Body of pancreas (tissue), 4 donors: ENCODE results near the gene PRR20G. TPM values are rescaled to one million over a fixed set of nuclear protein-coding genes. Genes with fewer than 3 reads are reported as not detected.

Experiments
- ATAC-seq: fragments of 150-250 bp; one replicate; pipeline ENCODE4 v1.9.1; 2016
- DNase-seq, 4 donors: peaks; one replicate each; pipeline ENCODE4 v3.0.0-alpha.2; 2019
- H3K27ac ChIP-seq, 4 donors: fragments of 200-600 bp; sonication (generic); 1 replicate in 3 of 4; 2 replicates in 1 of 4; pipeline versions ENCODE4 v1.5.1 to v1.6.1; 2016 to 2019; ENCODE audit warnings: mild to moderate bottlenecking in 1 of 4, mixed read lengths in 1 of 4, moderate library complexity in 1 of 4
- H3K27me3 ChIP-seq, 2 donors: fragments of 200-600 bp; sonication (generic); one replicate each; pipeline ENCODE4 v1.6.0; 2016; ENCODE audit warnings: mild to moderate bottlenecking in 1 of 2
- H3K36me3 ChIP-seq, 2 donors: fragments of 200-600 bp; sonication (generic); replicated peaks in 1 of 2; 2 replicates each; pipeline ENCODE4 v1.5.1; 2016; ENCODE audit warnings: low read depth in 2 of 2; ENCODE audit not compliant: insufficient read depth in 1 of 2
- H3K4me1 ChIP-seq: fragments of 200-600 bp; sonication (generic); one replicate; pipeline ENCODE4 v1.6.0; 2016
- H3K4me3 ChIP-seq, 2 donors: fragments of 200-600 bp; sonication (generic); 1 replicate in 1 of 2; 2 replicates in 1 of 2; pipeline ENCODE4 v1.5.1; 2016 to 2019
- H3K9me3 ChIP-seq, 3 donors: fragments of 200-600 bp; sonication (generic); 1 replicate in 2 of 3; 2 replicates in 1 of 3; pipeline ENCODE4 v1.5.1; 2016
- POLR2A ChIP-seq, 3 donors: fragments of 450-650 bp; IDR thresholded peaks; one replicate each; pipeline ENCODE4 v1.6.1; 2016; ENCODE audit warnings: antibody characterized with exemption in 3 of 3, mild to moderate bottlenecking in 2 of 3
- WGBS, 2 donors: methylation state at CpG; one replicate each; pipeline ENCODE4 v1.1.5; 2017; 5-methylcytosine and 5-hydroxymethylcytosine counted together
- intact Hi-C: fragments of 100-400 bp; cut with DNase I; formaldehyde crosslinking; loops from one replicate; pipeline ENCODE4 v1.15.1; 2023
- total RNA-seq, 2 donors: library from RNA; depleted of rRNA; stranded (reverse); fragments of >200 nt; gene quantifications; one replicate each; pipeline ENCODE4 v1.1.0, GENCODE V29; 2016
- TF ChIP-seq, protein P1 (sequence below), 7 experiments: fragments of 450-650 bp in 4 of 7; fragments of 200-600 bp in 3 of 7; sonication (generic) in 3 of 7; IDR thresholded peaks; one replicate each; pipeline ENCODE4 v1.5.1; 2016 to 2019; ENCODE audit warnings: antibody characterized with exemption in 7 of 7

Gene PRR20G
- total RNA-seq, 2 donors from 2014 or later: not detected

DNA sequence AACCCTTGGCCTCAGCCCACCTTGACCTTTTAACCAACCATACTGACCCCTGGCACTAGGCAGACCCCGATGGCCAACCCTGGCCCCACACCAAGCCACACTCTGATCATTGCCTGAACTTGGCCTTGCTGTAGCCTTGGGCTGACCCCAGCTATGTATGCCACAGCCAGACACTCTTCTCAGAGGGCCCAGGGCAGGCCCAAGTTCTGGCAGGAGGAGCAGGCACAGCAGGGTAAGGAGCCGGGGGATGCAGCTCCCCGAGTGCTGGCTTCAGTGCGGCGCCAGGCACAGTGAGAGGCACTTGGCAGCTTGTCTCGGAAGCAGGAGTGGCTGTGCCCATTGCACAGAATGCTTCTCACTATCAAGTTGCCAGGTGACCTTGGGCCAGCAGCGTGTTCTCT, 22.3 kb downstream of the PRR20G start:
- 73 to 83% methylated on average over 7 of the region's 7 CpGs for WGBS, 2 donors
- no peaks in the 10 kb centered on the region for H3K4me1 ChIP-seq
- DNase-seq (no peak), ATAC-seq (no peak)
- no peak overlapping the region for H3K4me3 ChIP-seq
- no peaks in the 10 kb centered on the region for H3K36me3 ChIP-seq
- intact Hi-C loops: no loop called here
- no peak overlapping the region for H3K27ac ChIP-seq
- H3K9me3 ChIP-seq: peaks cover 0 to 18% (median 0%) of the 10 kb centered on the region in 3 donors
- H3K27me3 ChIP-seq: no peaks in the 10 kb centered on the region
- no peak for TF ChIP-seq POLR2A (IDR thresholded peaks at IDR 0.05)
- TF ChIP-seq, protein P1, sequence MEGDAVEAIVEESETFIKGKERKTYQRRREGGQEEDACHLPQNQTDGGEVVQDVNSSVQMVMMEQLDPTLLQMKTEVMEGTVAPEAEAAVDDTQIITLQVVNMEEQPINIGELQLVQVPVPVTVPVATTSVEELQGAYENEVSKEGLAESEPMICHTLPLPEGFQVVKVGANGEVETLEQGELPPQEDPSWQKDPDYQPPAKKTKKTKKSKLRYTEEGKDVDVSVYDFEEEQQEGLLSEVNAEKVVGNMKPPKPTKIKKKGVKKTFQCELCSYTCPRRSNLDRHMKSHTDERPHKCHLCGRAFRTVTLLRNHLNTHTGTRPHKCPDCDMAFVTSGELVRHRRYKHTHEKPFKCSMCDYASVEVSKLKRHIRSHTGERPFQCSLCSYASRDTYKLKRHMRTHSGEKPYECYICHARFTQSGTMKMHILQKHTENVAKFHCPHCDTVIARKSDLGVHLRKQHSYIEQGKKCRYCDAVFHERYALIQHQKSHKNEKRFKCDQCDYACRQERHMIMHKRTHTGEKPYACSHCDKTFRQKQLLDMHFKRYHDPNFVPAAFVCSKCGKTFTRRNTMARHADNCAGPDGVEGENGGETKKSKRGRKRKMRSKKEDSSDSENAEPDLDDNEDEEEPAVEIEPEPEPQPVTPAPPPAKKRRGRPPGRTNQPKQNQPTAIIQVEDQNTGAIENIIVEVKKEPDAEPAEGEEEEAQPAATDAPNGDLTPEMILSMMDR (IDR thresholded peaks at IDR 0.05): no peak

DNA sequence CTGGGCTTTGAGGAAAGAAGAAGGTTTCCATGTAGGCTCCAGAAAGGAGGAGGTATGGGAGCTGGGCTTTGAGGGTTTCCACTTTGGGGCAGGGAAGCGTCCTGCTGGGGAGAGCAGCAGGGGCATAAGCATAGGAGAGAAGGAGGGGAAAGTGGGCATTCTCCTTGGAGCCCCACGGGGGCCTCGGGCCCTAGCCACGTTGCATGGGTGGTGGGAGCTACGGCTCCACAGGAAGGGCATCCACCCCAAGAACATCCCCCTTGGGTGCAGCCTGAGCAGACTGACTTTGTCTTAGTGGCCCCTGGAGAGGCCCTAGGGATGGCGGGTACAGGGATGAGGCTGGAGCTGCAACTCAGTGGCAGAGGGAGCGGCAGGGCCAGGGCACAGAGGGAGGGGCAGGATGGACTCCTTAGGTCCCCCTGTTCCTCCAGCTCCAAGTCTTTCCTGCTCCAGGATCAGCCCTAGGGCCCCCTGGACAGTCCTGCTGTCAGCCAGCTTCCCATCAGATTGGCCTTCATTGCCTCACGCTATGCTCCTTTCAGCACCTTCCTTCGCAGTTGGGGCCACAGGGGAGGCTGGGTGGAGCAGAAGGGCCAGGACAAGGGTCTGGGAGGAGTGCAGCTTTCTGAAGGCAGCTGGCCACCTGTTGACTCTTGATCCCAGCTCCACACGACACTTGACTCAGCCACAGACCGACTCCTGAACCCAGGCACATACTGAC, 22.9 kb downstream of the PRR20G start:
- no peak for TF ChIP-seq POLR2A (IDR thresholded peaks at IDR 0.05)
- TF ChIP-seq, protein P1 (IDR thresholded peaks at IDR 0.05): no peak

DNA sequence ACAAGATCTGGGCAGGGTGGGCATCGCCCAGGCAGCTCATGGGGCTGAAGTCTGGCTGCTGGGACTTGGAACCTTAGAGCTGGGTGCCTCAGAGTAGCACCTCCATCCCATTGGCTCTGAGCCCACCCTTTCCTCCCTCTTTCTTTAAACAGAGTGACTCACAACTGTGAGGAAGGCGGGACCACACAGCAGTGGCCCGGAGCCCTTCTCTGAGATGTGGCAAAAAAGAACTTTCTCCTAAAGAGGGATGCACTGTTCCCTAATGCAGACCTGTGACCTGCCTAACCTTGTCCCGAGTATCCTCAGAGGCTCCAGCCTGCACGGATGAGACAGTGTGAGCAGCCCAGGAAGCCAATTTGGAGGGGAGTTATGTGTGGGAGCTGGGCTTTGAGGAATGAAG, 23.6 kb downstream of the PRR20G start:
- Histone ChIP-seq H3K27ac (no peak overlapping the region), H3K4me3 (no peak overlapping the region), H3K4me1 (no peaks in the 10 kb centered on the region), H3K27me3 (no peaks in the 10 kb centered on the region), H3K9me3 (peaks cover 0 to 12% (median 0%) of the 10 kb centered on the region in 3 donors), H3K36me3 (no peaks in the 10 kb centered on the region)
- ATAC-seq: no peak
- 59 to 70% methylated on average over 3 to 5 of the region's 5 CpGs for WGBS, 2 donors
- no peak for DNase-seq
- TF ChIP-seq POLR2A (IDR thresholded peaks at IDR 0.05): no peak
- TF ChIP-seq, protein P1 (IDR thresholded peaks at IDR 0.05): no peak
- intact Hi-C loops: no loop called here

More for the DNA sequence above, 22.9 kb downstream of the PRR20G start:
- no peak overlapping the region for H3K4me3 ChIP-seq
- no peaks in the 10 kb centered on the region for H3K27me3 ChIP-seq
- no peak overlapping the region for H3K27ac ChIP-seq
- no peaks in the 10 kb centered on the region for H3K36me3 ChIP-seq
- intact Hi-C loops: no loop called here
- H3K4me1 ChIP-seq: no peaks in the 10 kb centered on the region
- peaks cover 0 to 18% (median 0%) of the 10 kb centered on the region in 3 donors for H3K9me3 ChIP-seq
- no peak for ATAC-seq
- WGBS, 2 donors: 85 to 87% methylated on average over 11 of the region's 11 CpGs
- DNase-seq: no peak

DNA sequence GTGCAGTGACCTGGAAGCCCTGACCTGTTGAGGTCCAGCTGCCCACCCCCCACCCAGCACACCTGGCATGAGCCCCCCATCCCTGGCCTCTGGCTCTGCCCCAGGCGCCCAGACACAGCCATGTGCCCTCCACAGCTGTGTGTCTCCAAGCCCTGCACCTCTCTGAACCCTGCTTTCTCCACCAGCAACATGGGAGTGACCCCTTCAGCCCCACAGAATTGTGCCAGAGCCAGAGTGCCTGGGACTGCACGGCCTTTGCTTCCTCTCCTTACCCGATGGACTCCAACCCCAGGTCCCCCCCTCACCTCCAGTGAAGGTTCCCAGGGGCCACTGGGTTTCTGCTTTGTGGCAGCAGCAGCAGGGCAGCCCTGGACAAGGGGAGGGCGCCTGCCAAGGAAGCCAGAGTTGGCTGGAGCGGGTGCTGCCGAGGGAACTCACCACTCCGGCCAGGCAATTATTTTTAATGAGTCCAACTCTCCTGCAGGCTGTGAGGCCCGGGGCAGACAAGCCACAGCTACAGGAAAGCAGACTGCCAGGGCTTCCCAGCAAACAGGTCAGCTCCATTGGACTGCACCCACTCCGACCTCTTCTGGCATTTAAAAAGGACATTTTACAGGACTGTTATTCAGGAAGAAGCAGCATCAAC, 24.1 kb downstream of the PRR20G start:
- intact Hi-C loops: no loop called here
- TF ChIP-seq, protein P1 (IDR thresholded peaks at IDR 0.05): no peak
- no peak for TF ChIP-seq POLR2A (IDR thresholded peaks at IDR 0.05)

More for the DNA sequence above, 24.1 kb downstream of the PRR20G start:
- Histone ChIP-seq H3K4me3 (no peak overlapping the region), H3K36me3 (no peaks in the 10 kb centered on the region), H3K27me3 (no peaks in the 10 kb centered on the region), H3K9me3 (peaks cover 0 to 7% (median 0%) of the 10 kb centered on the region in 3 donors), H3K27ac (no peak overlapping the region), H3K4me1 (no peaks in the 10 kb centered on the region)
- DNase-seq (no peak), ATAC-seq (no peak)
- 67 to 71% methylated on average over 4 to 9 of the region's 9 CpGs for WGBS, 2 donors
